ENCODE measurements around the gene SLC7A9.

GRCh38 chr19:32842061-32842460 is 27.5 kb downstream of the SLC7A9 start:
- TF ChIP-seq GATA3 (IDR thresholded peaks at IDR 0.05; ENCODE audit: low read depth, low read length): no peak
- no peak for TF ChIP-seq GATA2 (IDR thresholded peaks at IDR 0.05; ENCODE audit: low read depth, low read length)

Measured in SH-SY5Y (cell line).